HG03039 (cell line): ENCODE data around the gene SPHK2.
"Not testable (repeated sequence)": the region's sequence is repeated elsewhere in the genome, so short reads cannot be mapped to it uniquely, and the experiment has no call there.

Experiments
- ATAC-seq: cut with Tn5 transposase; IDR thresholded peaks from one replicate; pipeline ENCODE4 v1.9.1; 2021; ENCODE audit warnings: mild to moderate bottlenecking, moderate library complexity; ENCODE audit not compliant: unreplicated experiment

The SPHK2 gene

DNA sequence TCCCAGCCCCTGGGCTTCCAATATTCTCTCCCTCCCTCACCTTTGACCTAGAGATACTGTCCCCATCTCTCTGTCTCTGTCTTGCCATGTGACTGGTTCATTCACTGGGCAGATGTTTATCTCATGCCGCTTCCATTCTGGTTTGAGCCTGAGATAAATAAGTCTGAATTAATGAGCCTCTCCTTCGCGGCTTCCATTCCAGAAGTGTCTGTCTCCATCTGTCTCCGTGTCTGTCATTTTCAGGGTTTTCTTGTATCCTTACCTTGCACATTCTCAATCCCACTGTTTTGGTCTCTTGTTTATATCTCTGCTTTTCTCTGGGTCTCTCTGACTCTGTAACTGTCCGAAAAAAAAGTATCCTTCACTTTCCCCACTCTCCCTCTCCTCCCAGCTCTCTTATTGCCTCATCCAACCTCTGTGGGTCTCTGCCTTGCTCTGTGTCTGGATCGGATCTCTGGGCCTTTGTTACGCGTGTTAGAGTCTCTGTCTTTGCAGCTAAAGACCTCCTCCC, 4.3 kb downstream of the SPHK2 start:
- ATAC-seq: no peak

- ATAC-seq: peak; percentile 48
These were observed 4.8 kb downstream of the SPHK2 start for GRCh38 chr19:48624067-48624594.

- ATAC-seq: no peak
These were observed 5.8 kb downstream of the SPHK2 start for GRCh38 chr19:48624791-48625723.

DNA sequence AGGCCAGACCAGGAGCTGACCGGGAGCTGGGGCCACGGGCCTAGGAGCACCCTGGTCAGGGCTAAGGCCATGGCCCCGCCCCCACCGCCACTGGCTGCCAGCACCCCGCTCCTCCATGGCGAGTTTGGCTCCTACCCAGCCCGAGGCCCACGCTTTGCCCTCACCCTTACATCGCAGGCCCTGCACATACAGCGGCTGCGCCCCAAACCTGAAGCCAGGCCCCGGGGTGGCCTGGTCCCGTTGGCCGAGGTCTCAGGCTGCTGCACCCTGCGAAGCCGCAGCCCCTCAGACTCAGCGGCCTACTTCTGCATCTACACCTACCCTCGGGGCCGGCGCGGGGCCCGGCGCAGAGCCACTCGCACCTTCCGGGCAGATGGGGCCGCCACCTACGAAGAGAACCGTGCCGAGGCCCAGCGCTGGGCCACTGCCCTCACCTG, 6.6 kb downstream of the SPHK2 start:
- ATAC-seq: no peak

DNA sequence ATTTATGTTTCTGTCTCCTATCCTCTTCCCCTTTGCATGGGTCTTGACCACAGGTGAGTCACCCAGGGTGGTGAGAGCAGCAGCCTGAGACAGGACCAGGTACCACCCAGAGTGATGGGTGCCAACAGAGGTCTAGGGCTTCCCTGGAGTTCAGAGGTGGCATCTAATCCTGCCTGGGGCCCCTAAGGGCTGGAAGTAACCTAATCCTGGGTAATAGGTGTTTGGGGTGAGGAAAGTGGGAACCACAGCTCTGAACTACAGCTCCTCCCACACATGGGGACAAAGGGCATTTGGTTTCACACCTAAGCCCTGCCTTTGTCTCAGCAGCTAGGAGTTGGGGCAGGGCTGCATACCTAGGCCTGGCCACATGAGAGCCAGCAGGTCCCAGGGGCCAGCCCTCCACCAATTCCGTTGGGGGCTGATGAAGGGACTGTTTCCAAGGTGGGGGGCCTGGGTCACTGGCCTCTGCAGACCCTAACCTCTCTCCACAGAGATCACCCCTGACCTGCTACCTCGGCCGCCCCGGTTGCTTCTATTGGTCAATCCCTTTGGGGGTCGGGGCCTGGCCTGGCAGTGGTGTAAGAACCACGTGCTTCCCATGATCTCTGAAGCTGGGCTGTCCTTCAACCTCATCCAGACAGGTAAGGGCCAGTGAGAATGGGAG, 8.0 kb downstream of the SPHK2 start:
- no peak for ATAC-seq

DNA sequence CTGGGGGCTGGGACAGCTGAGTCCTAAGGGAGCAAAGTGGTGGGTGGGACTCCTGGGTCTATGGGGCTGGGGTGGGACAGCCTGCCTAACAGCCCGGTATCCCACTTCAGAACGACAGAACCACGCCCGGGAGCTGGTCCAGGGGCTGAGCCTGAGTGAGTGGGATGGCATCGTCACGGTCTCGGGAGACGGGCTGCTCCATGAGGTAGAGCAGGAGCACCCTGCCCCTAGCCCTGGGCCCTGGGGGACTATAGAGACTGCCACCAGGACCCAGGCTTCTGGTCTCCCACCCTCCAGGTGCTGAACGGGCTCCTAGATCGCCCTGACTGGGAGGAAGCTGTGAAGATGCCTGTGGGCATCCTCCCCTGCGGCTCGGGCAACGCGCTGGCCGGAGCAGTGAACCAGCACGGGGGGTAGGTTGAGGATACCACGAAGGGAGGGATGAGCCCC, 8.6 kb downstream of the SPHK2 start:
- no peak for ATAC-seq

DNA sequence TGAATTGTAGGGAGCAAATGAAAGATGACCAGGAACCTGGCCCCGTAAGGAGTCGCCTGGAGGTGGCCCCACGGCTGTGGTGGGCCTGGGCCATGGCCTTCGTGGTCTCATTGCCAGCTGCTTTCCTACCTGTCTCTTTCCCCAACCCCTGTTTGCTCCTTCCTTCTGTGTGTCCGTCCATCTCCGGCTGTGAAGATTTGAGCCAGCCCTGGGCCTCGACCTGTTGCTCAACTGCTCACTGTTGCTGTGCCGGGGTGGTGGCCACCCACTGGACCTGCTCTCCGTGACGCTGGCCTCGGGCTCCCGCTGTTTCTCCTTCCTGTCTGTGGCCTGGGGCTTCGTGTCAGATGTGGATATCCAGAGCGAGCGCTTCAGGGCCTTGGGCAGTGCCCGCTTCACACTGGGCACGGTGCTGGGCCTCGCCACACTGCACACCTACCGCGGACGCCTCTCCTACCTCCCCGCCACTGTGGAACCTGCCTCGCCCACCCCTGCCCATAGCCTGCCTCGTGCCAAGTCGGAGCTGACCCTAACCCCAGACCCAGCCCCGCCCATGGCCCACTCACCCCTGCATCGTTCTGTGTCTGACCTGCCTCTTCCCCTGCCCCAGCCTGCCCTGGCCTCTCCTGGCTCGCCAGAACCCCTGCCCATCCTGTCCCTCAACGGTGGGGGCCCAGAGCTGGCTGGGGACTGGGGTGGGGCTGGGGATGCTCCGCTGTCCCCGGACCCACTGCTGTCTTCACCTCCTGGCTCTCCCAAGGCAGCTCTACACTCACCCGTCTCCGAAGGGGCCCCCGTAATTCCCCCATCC, 9.4 kb downstream of the SPHK2 start:
- ATAC-seq: no peak

DNA sequence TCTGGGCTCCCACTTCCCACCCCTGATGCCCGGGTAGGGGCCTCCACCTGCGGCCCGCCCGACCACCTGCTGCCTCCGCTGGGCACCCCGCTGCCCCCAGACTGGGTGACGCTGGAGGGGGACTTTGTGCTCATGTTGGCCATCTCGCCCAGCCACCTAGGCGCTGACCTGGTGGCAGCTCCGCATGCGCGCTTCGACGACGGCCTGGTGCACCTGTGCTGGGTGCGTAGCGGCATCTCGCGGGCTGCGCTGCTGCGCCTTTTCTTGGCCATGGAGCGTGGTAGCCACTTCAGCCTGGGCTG, 9.9 kb downstream of the SPHK2 start:
- ATAC-seq: no peak

GRCh38 chr19:48629599-48630295, 10.4 kb downstream of the SPHK2 start:
- no peak for ATAC-seq

GRCh38 chr19:48630296-48631063, 11.2 kb downstream of the SPHK2 start:
- no peak for ATAC-seq

GRCh38 chr19:48631225-48631624, 11.9 kb downstream of the SPHK2 start:
- no peak for ATAC-seq

DNA sequence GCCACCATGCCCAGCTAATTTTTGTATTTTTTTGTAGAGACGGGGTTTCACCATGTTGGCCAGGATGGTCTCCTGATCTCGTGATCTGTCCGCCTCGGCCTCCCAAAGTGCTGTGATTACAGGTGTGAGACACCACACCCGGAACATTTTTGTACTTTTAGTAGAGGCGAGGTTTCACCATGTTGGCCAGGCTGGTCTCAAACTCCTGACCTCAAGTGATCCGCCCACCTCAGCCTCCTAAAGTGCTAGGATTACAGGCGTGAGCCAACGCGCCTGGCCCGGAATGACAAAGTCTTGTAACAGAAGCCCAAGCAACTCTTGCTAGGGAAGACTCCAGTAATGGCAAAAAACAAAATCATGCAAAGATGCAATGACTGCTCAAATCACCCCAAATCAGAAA, 13.0 kb downstream of the SPHK2 start:
- not testable (repeated sequence) for ATAC-seq

GRCh38 chr19:48632692-48633147, 13.4 kb downstream of the SPHK2 start:
- no peak for ATAC-seq

DNA sequence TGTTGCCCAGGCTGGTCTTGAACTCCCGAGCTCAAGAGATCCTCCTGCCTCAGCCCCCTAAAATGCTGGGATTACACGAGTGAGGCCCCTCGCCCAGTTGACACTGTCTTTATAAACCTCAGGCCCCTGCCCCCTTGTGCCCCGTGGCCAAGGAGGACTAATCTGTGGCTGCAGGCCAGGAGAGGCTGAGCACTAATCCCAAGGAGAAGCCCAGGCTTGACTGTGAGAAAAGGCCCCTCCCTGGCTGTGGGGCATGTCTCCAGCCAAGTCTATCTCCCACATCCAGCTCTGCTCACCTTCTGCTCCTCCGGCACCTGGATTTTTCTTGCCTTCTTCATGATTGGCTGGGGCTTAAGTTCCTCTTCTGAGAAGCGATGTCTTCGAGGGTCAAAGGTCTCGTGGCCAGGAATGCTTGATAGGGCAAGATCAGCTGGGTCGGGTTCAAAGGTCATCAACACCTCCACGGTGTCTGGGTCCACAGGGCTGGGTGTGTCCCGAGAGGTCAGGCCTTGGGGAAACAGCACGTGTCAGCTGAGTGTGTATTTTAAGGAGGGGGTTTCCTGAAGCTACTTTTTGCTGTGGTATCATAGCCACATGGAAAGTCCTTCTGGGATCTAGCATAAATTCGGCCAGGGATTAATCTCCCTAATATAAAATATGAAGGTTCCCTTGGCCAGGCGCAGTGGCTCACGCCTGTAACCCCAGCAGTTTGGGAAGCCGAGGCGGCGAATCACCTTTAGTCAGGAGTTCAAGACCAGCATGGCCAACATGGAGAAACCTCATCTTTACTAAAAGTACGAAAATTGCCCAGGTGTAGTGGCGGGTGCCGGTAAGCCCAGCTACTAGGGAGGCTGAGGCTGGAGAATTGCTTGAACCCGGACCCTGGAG, 14.1 kb downstream of the SPHK2 start:
- no peak for ATAC-seq

DNA sequence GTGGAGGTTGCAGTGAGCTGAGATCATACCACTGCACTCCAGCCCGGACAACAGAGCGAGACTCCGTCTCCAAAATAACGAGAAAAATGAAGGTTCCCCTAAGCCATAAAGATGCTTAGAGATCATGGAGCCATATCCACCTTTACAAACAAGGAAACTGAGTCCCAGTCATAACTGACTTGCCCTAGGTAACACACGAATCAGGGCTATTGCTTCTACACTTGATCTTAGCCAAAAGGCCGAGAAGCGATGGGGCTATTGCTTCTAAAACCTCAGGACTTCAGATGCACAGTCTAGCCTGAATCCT, 14.7 kb downstream of the SPHK2 start:
- no peak for ATAC-seq

- peak; percentile 30 for ATAC-seq
These were observed 15.3 kb downstream of the SPHK2 start for GRCh38 chr19:48634424-48635262.

GRCh38 chr19:48635263-48635965, 16.1 kb downstream of the SPHK2 start:
- ATAC-seq: no peak
